Measurements from ENCODE around the gene LIPH. TPM values are rescaled to one million over a fixed set of nuclear protein-coding genes. Genes with fewer than 3 reads are reported as not detected.

Gene LIPH
- total RNA-seq, 1 experiment from 2014 or later, result 0.34 TPM

DNA sequence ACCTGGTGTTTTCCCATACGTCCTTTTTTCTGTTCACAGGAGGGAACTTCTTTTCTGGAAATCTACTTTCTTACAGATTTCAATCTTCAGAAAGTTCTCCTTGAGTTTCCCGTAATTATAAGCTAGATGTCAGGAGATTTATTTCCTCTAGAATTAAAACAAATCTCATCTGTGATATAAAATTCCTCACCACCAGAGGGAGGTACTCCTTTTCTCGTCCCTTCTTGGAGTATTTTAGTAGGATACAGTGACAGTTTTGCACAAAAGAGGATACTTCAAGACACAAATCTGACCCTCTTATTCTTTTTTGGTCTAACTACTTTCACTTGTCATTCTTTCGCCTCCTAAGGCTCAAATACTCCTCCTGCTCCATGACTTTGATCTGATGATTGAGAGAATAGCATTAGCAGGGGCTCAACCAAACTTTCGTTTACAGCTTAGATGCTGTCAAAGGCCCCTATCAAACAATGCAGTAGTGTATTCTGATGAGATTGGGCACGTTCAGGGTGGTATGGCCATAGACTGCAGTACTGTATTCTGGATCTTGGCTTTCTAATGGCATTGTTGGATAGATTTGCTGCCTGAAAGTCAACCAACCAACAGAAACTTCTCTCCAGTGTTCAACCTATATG lies 91.6 kb downstream of the LIPH start:
- H3K4me3 ChIP-seq, result no peak overlapping the region
- no peaks in the 10 kb centered on the region for H3K4me1 ChIP-seq (replicated peaks)
- H3K27ac ChIP-seq, result no peak overlapping the region
- peak in 1 of 2 experiments; percentile 6 for DNase-seq (ENCODE audit: low read depth in 1 of 2, low spot score in 2 of 2)
- no peaks in the 10 kb centered on the region for H3K27me3 ChIP-seq (replicated peaks)
- no peaks in the 10 kb centered on the region for H3K9me3 ChIP-seq (replicated peaks)
- no peaks in the 10 kb centered on the region for H3K36me3 ChIP-seq

- no peaks in the 10 kb centered on the region for H3K4me1 ChIP-seq (replicated peaks)
- DNase-seq (ENCODE audit: low read depth in 1 of 2, low spot score in 2 of 2), result no peak
- no peaks in the 10 kb centered on the region for H3K9me3 ChIP-seq (replicated peaks)
These were observed 92.1 kb downstream of the LIPH start for GRCh38 chr3:185460309-185460708.

GRCh38 chr3:185457376-185457775 lies 95.0 kb downstream of the LIPH start:
- no peak for DNase-seq (ENCODE audit: low read depth in 1 of 2, low spot score in 2 of 2)
- H3K27me3 ChIP-seq (replicated peaks), result no peaks in the 10 kb centered on the region
- H3K9me3 ChIP-seq (replicated peaks), result no peaks in the 10 kb centered on the region
- no peaks in the 10 kb centered on the region for H3K4me1 ChIP-seq (replicated peaks)
- no peak overlapping the region for H3K4me3 ChIP-seq
- no peak overlapping the region for H3K27ac ChIP-seq
- H3K36me3 ChIP-seq, result no peaks in the 10 kb centered on the region

More at GRCh38 chr3:185460309-185460708, 92.1 kb downstream of the LIPH start:
- Histone ChIP-seq H3K4me3 (no peak overlapping the region), H3K36me3 (no peaks in the 10 kb centered on the region), H3K27me3 (replicated peaks) (no peaks in the 10 kb centered on the region), H3K27ac (no peak overlapping the region)

Other genes starting within 250 kb of the LIPH start
- gene MAP3K13, start 189.5 kb downstream of the LIPH start, total RNA-seq (2014; rRNA removed; shearing (Covaris generic)), result 13.3 and 18.4 TPM in 2 replicates
- gene TMEM41A, start 53.6 kb downstream of the LIPH start, total RNA-seq (2014; rRNA removed; shearing (Covaris generic)), result 10.3 and 30.9 TPM in 2 replicates
- 29.1 and 62.0 TPM in 2 replicates for gene SENP2, start 33.7 kb upstream of the LIPH start, total RNA-seq (2014; rRNA removed; shearing (Covaris generic))